SK-N-DZ (cell line): ENCODE measurements around the gene ITIH1. TPM values are rescaled to one million over a fixed set of nuclear protein-coding genes. Genes with fewer than 3 reads are reported as not detected.
A peak's percentile ranks its signal among the peaks of the same experiment; 100 is the strongest.
"Not testable (repeated sequence)": the region's sequence is repeated elsewhere in the genome, so short reads cannot be mapped to it uniquely, and the experiment has no call there.

ENCODE experiments used
- DNase-seq: peaks from one replicate; pipeline ENCODE4 v3.0.0-alpha.2; 2015; ENCODE audit warnings: low spot score
- polyA plus RNA-seq, 2 experiments: library from polyadenylated mRNA; depleted of rRNA; stranded (reverse); fragments of >200 nt; gene quantifications; 2 replicates each; pipeline ENCODE4 v1.2.3, GENCODE V29; 2014

The ITIH1 gene, protein sequence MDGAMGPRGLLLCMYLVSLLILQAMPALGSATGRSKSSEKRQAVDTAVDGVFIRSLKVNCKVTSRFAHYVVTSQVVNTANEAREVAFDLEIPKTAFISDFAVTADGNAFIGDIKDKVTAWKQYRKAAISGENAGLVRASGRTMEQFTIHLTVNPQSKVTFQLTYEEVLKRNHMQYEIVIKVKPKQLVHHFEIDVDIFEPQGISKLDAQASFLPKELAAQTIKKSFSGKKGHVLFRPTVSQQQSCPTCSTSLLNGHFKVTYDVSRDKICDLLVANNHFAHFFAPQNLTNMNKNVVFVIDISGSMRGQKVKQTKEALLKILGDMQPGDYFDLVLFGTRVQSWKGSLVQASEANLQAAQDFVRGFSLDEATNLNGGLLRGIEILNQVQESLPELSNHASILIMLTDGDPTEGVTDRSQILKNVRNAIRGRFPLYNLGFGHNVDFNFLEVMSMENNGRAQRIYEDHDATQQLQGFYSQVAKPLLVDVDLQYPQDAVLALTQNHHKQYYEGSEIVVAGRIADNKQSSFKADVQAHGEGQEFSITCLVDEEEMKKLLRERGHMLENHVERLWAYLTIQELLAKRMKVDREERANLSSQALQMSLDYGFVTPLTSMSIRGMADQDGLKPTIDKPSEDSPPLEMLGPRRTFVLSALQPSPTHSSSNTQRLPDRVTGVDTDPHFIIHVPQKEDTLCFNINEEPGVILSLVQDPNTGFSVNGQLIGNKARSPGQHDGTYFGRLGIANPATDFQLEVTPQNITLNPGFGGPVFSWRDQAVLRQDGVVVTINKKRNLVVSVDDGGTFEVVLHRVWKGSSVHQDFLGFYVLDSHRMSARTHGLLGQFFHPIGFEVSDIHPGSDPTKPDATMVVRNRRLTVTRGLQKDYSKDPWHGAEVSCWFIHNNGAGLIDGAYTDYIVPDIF
- polyA plus RNA-seq (2014; cell fraction: cytosol; rRNA removed): not detected in 2 replicates
- not detected in 2 replicates for polyA plus RNA-seq (2014; cell fraction: nucleus; rRNA removed)

DNA sequence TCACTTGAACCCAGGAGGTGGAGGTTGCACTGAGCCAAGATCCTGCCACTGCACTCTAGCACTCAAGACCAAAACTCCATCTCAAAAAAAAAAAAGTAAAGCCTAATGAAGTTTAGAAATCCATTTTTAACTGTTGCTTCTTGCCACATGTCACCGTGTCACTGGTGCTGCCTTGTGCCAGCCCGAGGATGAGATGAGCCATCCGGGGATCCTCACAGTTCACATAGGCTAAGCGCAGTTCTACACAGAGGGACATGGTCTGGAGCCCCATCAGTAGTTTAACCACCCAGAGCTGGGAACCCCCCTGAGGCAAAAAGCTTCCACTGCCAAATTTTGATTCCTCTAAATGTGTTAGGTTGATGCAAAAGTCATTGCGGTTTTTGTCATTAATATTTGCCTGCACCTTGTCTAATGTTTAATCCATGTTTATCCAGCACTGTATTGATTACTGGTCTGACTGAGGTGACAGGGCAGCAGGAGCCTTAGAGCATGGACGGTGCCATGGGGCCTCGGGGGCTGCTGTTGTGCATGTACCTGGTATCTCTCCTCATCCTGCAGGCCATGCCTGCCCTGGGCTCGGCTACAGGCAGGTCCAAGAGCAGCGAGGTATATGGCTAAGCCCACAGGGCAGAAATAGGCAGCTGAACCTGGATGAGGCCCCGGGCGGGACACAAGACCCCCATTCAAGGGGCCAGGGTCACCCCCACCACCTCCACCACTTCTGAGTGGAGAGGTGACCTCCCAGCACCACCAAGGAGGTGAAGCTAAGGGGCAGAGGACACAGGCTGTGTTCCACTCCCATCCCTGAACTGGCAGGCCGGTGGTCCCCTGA is at the start of gene ITIH1:
TSS of gene ITIH1 (plus strand) at position 473 of the 832 bp plus-strand sequence. CDS start at position 490, 17 bp downstream.
- no peak for DNase-seq

DNA sequence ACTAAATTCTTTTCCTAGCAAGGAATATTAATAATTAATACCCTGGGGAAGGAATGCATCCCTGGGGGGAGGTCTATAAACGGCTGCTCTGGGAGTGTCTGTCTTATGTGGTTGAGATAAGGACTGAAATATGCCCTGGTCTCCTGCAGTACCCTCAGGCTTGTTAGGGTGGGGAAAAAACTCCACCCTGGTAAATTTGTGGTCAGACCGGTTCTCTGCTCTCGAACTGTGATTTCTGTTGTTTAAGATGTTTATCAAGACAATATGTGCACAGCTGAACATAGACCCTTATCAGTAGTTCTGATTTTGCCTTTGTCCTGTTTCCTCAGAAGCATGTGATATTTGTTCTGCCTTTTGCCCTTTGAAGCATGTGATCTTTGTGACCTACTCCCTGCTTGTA is 48.6 kb upstream of the ITIH1 start:
- DNase-seq: not testable (repeated sequence)

DNA sequence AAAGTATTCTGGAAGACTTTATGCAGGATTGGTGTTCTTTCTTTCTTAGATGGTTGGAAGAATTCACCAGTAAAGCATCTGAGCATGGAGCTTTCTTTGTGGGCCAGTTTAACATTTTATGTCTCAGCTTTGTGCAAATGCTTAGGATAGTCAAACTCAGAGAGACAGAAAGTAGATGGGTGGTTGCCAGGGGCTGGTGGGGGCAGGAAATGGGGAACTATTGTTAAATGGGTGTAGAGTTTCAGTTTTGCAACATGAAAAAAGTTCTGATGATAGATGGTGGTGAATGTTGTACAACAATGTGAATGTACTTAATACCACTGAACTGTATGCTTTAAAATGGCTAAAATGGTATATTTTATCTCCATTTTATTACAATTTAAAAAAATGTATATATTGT is 46.7 kb upstream of the ITIH1 start:
- no peak for DNase-seq

DNA sequence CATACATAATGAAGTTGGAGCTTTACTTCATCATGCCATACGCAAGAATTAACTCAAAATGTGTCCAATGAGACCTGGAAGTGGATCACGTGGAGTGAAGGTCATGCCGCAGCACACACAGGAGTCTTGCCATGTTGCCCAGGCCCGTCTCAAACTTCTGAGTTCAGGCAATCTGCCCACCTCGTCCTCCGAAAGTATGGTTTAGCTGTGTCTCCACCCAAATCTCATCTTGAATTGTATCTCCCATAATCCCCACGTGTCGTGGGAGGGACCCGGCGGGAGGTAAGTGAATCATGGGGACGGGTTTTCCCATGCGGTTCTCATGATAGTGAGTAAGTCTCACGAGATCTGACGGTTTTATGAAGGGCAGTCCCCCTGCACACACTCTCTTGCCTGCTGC is 45.8 kb upstream of the ITIH1 start:
- no peak for DNase-seq

DNA sequence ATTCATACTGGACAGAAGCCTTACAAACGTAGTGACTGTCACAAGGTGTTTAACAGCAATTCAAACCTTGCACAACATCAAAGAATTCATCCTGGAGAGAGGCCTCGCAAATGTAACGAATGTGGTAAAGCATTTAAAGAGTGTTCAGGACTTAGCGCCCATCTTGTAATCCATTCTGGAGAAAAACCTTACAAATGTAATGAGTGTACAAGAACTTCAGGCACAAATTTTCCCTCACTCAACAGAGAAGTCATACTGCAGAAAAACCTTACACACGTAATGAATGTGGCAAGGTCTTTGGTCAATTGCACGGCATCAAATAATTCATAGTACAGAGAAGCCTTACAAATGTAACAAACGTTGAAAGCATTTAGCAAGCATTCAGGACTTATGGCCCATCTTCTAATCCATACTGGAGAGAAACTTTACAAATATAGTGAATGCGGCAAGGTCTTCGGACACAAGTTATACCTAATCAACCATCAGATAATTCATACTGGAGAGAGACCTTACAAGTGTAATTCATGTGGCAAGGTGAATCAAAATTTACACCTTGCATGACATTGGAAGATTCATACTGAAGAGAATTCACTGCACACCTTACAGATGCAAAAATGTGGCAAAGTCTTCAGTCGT is 44.0 kb upstream of the ITIH1 start:
- DNase-seq: no peak

DNA sequence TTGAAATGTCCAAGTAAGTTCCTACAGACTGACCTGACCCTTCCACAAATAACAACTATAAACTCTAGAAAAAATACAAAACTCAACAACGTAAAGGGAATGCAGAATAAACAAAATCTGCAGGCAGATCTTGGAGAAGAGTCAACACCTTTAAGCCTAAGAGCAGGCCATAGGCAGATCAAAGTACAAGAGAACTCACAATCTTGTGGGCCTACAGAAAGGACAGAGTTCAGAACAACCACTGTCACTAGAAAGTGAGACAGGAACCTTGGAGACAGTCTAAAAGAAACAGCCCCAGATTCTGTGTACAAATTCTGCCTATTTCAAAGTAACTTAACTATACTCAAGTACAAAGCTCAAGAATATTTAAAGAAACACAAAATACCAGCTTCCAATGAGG is 37.7 kb upstream of the ITIH1 start:
- DNase-seq: no peak

DNA sequence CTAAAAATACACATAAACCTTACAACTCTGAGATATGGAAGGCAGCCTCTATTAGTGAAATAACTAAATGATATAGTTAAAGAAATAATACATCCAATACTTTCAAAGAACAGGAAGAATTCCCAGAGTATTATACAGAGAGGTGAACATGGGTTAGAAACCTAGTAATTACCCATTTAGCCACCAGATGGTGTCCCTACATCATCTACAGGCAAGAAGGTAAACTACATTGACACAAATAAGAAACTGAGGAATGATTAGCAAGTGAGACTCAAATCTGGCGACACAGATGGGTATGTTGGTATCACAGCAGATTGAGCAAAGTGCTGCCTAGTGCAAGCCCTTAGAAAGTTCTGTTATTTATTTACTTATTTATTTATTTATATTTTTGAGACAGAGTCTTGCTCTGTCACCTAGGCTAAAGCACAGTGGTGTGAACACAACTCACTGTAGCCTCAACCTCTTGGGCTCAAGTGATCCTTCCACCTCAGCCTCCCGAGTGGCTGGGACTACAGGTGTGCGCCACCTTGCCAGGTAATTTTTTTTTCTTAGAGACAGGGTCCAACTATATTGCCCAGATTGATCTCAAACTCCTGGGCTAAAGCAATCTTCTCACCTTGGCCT is 34.9 kb upstream of the ITIH1 start:
- DNase-seq: peak; percentile 7

DNA sequence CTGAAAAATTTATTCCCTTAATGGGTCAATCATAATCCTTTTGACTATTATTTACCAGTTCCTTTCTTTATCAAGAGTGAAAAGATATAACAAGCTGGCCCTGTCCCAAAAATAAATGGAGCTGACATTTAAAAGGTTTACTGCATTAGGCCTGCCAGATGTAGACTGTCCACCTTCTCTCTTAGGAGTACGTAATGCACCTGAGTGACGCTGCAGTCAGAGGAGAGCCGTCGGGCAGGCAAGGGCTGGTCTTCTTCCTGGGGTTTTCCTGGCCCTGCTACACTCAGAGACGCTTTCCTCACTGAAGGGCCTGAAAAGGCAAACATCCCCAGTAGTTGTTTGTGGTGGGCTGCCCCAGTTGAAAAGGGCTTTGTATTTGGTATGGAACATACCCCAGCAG is 34.2 kb upstream of the ITIH1 start:
- no peak for DNase-seq

DNA sequence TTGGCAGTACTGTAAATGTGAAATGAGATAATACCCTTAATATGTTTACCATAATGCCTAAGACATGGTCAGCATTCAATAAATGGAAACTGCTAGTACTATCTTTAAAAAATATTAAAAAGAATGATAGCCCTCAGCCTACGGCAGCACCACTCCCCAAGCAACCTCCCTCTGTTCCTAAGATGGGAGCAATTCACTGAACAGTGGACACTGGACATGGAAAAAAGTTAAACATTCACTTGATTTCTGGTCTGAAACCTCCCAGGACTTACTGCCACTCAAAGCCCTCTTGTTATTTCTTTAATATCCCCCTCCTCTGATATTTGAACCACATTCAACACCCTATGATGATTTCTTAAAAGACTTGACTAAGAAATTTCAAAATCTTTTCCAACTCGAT is 33.7 kb upstream of the ITIH1 start:
- no peak for DNase-seq

DNA sequence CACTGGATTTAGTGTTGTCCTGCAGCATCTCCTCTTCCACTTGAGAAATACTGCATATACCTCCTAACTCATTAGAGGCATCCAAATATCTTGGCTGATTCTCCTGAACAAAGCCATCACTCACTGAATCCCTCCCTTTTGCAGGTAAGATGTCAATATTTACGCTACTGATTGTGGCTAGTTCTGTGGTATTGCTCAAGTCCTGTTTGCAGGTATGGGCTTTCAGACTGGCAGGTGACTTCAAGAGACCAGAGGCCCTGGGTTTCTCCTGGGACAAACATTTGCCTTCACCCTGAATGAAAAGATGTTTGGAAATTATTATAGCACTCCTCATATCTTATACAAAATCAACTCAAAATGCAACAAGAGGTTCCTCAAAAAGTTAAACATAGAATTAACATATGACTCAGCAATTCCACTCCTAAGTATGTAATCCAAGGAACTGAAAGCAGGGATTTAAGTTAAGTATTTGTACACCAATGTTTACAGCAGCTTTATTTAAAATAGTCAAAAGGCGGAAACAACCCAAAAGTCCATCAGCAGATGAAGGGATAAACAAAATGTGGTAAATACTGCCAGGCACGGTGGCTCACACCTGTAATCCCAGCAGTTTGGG is 25.2 kb upstream of the ITIH1 start:
- DNase-seq: no peak

DNA sequence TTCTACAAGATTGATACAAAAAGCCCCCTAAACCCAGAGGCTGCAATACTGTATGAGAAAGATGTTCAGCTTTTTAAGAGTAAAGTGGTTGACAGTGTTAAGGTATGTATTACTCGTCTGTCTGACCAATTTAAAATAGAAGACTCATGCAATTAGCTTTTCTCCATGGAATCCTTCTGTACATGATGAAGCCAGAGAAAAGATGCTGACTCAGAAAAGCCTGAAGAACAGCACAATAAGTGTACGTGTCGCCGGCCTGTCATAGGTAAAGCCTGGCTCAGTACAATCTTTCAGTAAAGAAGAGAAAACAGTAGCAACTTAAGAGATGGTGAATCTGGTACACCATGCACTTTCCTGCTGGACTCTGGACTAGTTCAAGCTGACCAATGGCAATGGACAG is 23.0 kb upstream of the ITIH1 start:
- DNase-seq: no peak

DNA sequence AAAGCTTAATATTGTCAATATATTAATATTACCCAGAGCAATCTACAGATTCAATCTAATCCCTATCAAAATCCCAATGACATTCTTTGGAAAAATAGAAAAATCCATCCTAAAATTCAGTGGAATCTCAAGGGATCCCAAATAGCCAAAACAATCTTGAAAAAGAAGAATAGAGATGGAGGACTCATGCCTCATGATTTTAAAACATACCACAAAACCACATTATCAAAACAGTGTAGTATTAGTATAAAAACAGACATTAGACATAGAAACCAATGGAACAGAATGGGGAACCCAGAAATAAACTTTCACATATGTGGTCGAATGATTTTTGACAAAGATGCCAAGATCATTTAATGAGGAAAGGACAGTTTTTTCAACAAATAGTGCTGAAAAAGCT is 21.3 kb upstream of the ITIH1 start:
- DNase-seq: no peak

DNA sequence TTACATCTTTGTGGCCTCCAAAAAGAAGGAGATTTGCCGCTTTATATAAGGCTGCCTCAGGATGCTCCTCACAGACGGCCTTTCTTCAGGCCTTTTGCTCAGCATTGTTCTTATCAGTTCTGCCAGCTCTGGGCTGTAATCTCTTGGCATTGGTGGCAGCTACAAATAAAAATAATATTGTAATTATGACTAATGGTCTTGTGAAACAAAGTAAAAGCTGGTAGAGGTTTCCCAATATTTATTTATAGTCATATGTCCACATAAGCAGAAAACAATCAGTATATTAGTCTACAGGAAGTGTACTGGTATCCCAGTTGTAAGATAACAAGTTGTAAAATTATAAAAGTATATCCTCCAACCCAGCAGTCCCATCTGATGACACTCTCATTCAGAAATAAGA is 13.9 kb upstream of the ITIH1 start:
- no peak for DNase-seq

DNA sequence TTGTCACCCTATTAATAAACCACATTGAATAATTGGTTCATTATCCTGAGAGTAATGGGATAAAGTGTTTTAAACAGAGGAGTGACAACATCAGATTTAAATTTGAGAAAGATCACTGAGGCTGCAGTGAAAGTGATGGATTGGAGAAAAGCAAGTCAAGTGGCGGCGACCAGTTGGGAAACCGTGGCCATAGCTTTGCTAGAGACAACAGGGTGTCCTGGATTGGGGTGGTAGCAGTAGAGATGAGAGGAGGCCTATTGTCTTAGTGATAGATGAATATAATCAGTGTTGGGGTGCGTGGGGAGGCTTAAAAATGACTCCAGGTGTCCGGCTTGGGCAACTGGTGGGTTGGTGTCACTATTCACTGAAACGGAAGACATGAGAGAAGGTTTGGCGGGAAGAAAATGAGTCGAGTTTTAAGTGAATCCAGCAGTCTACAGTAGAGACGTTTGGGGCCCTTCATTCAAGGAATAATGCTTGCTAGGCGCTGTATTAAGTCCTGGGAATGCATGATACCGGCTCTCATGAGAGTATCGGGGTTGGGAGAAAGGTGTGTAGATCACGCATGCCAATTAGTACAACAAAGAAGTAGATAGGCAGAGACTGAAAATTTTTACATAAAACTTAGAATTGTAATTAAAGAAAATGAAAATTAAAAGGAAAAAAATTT is 7.5 kb upstream of the ITIH1 start:
- DNase-seq: no peak

DNA sequence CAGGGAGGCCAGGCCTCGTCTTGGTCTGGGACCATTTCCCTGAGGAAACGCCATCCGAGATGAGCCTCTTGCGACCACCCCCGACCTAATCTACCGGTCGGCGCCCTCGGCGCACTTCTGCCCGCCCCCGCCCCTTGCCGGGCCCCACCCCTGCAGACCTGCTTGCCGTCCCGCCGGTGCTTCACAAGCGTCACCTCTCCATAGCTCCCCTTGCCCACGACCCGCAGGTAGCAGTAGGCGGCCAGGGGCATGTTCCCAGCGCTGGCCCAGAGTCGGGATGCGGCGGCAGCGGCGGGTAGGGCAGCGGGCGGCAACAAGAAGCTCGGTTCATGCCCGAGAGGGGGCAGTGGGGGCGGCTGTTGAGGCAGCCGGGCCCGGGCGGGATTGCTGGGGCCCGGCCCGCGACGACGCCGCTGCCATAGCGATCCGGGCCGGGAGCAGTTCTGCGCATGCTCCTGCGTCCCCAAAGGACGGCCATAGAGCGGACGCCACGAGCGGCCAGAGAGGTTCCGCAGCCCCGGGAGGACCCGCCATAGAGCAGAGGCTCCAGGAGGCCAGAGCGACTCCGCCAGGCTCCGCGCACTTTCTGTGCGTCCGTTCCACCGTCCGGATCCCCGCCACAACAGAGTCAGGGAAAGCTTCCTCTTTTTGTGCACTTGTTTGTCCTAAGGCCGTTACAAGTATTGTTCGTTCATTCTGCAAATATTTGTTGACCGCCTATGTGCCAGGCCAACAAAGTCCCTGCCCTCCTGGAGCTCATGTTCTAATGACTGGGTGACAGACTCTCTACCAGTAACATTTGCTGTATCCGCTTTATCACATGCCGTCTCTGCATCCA is 6.7 kb upstream of the ITIH1 start, which contains the start of gene NEK4:
TSS of gene NEK4 (minus strand) at position 445 of the 838 bp plus-strand sequence. CDS start at position 251, 194 bp downstream.
- DNase-seq: peak; percentile 88

DNA sequence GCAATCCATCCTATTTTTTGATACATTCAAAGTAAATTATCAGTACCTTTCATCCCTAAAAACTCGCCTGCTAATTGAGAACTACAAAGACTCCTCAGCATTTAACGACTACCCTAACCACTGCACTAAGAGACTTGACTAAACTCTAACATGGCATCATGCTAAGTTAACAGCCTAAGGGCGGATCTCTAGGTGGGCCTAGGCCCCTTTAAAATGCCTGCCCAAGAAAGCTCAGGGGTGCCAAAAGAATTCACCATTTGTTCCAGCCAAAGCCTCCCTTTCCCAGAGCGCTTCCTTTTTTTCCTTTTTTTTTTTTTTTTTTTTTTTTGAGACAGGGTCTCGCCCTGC is 6.1 kb upstream of the ITIH1 start:
- DNase-seq: no peak

DNA sequence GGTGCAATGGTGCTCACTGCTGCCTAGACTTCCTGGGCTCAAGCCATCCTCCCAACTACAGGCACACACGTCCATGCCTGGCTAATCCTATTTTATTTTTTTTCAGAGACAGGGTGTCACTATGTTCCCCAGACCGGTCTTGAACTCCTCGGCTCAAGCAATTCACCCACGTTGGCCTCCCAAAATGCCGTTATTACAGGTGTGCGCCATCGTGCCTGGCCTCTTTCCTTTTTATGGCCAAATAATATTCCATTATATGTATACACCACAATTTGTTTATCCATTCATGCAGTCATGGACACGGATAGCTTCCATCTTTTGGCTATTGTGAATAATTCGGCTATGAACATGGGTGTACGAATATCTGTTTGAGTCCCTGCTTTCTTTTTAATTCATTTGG is 5.7 kb upstream of the ITIH1 start:
- DNase-seq: no peak

DNA sequence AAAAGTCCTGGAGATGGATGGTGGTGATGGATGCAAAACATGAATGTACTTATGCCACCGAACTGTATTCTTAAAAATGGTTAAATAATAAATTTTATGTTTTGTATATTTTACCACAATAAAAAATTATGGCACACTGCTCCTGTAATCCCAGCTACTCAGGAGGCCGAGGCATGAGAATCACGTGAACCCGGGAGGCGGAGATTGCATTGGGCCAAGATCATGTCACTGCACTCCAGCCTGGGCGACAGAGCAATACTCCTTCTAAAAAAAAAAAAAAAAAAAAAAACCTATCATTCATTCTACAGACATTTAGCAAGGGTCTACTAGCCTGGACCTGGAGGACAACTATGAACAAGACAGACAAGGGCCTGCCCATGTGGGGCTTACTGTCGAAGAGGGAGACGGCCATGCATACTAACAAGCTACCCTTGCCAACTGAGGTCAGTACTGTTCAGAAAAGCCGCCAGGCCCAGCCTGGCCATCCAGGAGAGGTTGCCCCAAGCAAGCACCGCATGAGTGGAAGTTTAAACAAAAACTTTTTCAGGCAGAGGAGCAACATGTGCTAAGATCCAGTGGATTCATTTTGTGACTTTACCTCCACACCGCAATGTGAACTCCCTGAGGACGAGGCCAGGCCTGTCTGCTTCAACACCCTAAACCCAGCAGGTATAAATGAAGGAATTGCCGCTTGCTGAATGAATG is 3.9 kb upstream of the ITIH1 start:
- DNase-seq: no peak
